GM18870 (cell line): ENCODE measurements around the gene SPRED3.
"Not testable (repeated sequence)": the region's sequence is repeated elsewhere in the genome, so short reads cannot be mapped to it uniquely, and the experiment has no call there.

Experiments used
- ATAC-seq: cut with Tn5 transposase; IDR thresholded peaks from one replicate; pipeline ENCODE4 v1.9.1; 2021; ENCODE audit warnings: moderate library complexity; ENCODE audit not compliant: unreplicated experiment

Gene SPRED3, protein sequence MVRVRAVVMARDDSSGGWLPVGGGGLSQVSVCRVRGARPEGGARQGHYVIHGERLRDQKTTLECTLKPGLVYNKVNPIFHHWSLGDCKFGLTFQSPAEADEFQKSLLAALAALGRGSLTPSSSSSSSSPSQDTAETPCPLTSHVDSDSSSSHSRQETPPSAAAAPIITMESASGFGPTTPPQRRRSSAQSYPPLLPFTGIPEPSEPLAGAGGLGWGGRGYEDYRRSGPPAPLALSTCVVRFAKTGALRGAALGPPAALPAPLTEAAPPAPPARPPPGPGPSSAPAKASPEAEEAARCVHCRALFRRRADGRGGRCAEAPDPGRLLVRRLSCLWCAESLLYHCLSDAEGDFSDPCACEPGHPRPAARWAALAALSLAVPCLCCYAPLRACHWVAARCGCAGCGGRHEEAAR

DNA sequence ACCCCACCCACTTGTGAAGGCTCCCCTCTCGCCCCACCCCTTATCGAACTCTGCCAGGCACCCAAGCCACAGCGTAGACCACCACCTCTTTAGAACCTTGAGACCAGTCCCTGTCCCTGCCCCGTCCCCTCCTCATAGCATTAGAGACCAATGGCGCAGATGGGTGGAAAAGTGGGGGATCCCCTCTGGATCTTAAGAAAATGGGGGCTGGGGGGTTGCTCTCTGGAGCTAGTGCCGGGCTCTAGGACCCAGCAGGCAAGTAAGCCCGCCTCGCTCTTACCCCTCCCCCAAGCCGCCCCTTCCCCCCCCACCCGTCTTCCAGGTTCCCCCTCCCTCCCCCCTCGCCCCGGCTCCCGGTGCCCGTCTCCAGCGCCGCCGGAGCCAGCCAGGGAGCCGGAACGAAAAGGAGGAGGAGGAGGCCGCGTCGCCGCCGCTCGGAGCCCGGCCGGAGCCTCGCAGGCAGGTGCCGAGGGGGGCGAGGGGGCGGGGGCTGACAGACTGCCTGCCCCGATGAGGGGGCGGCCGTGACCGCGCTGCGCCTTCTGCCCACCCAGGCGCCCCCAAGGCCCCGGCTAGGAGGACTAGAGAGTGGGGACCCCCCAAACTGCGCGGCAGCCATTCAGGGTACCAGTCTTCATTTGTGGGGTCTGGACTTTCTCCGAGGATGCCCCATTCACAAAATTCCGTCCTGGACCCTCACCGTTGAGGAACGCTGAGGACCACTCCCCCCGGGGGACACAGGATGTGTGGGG, at the start of gene SPRED3:
Gene SPRED3 (plus strand): TSS at position 349 of the 752 bp plus-strand sequence. CDS start 1,606 bp downstream, outside the sequence.
- ATAC-seq: no peak

DNA sequence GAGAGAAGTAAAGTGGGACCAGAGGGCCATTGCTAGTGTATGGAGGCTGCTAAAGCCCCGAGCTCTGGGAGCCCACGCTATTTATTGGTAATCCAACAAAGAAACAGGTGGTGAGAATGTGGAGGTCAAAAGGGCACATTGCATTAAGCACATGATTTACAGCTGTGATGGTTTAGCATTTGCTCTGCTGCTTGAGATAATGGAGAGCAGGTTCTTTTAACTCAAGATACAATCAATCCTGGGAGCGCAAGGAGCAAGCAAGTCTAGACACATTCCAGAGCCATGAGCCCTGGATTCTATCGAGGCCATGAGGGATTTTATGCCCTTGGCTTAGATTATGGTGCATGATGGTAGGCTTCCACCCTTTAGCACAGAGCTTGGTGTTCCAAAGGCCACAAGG, 49.5 kb upstream of the SPRED3 start:
- ATAC-seq: not testable (repeated sequence)

DNA sequence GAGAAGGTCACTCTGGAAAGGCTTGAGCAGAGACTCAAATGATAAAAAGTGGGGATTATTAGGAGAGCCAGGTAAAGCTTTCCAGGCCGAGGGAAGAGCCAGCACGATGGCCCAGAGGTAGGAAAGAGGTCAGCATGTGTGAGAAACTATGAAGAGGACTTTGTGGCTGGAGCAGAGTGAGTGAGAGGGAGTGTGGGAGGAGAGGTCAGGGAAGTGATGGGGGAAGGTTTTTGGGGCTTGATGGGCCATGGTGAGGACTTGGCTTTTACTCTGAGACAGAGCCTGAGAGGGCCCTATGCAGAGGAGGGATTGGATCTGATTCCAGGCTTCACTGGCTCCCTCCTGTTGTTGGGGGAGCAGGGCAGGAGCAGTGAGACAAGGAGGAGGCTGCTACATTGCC, 47.6 kb upstream of the SPRED3 start:
- ATAC-seq: no peak

DNA sequence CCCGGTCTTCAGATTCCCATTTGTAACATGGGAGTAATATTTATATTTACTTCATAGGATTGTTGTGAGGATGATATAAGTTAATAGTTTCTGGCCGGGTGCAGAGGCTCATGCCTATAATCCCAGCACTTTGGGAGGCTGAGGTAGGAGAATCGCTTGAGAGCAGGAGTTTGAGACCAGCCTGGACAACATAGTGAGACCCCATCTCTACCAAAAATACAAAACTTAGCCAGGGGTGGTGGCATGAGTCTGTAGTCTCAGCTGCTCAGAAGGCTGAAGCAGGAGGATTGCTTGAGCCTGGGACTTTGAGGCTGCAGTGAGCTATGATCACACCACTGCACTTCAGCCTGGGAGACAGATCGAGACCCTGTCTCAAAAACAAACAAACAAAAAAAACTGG, 41.7 kb upstream of the SPRED3 start:
- no peak for ATAC-seq

DNA sequence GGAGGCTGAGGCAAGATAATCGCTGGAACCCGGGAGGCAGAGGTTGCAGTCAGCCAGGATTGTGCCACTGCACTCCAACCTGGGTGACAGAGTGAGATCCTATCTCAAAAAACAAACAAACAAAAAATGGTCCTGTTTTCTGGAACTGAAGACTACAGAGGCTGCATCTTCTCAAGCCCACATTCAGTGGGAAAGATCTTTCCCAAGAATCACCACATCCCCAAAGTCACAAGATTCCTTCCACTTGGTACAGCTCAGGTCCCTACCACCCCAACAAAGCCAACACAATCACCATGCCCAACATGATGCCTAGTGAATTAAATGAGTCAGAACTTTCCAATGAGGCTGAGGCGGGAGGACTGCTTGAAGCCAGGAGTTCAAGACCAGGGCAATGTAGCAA, 37.6 kb upstream of the SPRED3 start:
- ATAC-seq: no peak

DNA sequence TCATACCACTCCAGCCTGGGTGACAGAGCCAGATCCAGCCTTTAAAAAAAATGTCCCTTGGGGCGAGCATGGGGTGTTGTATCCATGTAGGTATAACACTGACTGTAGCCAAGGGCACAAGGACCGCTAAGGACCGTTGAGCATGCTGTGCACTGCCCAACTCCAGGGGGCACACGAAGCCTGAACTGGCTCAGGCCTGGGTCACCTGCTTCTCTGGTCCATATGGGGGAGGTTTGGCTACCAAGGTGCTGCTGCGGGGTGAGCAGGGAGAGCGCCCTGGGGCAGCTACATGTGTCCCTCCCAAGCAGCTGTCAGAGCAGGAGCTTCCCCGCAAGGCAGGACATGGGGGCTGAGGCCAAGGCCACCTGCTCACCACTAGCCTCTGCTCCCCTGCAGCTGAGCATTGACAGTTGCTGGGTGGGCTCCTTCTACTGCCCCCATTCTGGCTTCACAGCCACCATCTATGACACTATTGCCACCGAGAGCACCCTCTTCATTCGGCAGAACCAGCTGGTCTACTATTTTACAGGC, 36.6 kb upstream of the SPRED3 start:
- ATAC-seq: no peak

DNA sequence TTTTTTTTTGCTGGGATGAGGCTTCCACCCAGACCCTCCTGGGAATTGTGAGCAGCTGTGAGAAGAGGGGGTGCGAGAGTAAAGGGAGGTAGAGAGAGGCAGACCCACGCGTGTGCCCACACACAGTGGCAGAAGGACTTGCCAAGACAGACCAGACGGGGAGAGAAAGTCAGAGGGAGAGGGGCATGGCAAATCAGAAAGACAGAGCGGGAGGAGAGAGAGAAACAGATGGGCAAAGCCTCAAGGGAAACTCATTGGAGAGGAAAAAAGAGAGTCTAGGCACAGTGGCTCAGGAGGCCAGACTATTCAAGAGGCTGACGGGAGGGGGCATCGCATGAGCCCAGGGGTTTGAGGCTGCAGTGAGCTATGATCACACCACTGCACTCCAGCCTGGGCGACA, 35.9 kb upstream of the SPRED3 start:
- no peak for ATAC-seq

DNA sequence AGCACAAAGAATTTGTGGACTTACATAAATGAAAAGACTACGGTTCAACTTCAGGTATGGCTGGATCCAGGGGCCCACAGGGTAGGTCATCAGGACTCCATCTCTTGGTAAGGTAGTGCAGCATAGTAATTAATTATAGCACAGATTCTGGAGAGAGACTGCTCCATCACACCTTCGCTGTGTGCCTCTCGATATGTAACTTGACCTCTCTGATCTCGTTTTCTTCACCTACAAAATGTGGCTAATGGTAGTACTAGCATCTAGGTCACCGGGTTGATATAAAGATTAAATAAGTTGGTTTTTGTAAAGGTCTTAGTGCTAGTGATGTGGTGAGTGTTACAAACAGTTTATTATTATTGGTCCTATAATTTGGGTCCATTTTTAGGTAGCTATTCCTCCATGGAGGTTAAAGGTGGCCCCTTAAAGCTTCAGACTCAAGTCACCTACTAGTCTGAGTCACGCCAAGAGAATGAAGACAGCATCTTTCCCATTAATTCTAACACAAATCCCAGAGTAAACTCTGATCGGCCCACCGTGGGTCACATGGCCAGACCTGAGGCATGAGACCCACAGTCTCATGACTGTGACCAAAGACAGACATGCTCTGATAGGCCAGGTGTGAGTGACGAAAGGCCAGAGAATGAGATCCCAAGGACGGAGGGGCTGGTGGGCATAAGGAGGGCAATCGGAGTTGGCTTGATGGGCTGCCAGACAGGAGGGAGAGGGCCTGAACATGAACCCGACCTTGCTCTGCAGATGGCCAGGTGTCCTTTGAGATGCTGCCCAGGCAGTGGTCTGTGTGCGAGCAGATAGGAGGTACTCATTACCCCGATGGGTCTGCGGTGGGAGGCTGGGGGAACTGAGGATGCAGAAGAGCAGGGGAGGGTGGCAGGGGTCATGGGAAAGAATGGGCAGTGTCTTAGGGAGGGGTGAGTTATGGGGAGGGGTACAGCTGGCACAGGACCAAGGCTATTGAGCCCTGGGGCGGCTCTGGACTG, 32.5 kb upstream of the SPRED3 start:
- no peak for ATAC-seq

DNA sequence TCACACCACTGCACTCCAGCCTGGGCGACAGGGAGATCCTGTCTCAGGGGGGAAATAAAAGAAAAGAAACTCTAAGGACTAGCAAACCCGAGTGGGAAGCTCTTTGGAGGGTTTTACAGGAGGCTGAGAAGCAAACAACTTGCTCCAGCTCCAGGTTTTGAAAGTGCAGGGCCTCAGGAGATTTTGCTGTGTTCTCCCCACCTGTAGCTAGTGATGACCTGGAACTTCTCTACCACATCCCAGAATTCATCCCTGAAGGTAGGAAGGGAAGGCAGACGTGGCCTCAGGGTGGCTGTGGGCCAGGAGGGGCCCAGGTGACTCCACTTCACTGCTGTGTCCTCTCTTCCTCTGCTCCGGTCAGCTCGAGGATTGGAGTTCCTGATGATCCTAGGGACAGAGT, 30.4 kb upstream of the SPRED3 start:
- ATAC-seq: no peak

DNA sequence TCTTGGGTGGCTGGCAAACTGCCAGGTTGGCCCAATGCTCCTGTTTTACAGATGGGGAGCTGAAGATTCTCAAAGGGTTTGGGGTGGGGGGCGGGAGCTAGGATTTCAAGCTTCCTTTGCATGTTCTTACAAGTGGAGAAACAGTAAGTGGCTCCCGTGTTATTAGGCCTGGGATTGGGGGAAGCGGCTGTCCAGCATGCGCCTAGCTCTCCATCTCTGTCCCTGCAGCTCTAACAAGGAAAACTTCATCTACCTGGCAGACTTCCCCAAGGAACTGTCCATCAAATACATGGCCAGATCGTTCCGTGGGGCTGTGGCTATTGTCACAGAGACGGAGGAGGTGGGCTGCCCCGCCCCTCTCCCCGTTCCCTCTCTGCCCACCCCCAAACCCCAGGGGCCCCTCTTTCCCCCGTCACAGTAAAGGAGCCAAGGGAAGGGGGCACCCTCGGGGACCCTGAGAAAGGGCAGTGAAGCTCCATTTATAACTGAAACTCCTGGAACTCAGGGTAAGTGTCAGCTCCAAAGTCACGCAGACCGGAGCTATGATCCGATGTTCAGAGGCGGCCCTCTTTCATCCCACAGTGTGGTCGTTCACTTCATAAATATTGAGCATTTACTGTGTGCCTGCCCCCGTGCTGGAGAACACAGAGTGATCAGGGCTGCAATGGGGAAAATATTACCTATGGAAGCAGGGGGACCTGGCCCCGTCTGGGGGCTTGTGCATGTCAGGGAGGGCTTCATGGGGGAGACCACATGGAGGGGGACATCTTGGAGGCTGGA, 29.1 kb upstream of the SPRED3 start:
- no peak for ATAC-seq

DNA sequence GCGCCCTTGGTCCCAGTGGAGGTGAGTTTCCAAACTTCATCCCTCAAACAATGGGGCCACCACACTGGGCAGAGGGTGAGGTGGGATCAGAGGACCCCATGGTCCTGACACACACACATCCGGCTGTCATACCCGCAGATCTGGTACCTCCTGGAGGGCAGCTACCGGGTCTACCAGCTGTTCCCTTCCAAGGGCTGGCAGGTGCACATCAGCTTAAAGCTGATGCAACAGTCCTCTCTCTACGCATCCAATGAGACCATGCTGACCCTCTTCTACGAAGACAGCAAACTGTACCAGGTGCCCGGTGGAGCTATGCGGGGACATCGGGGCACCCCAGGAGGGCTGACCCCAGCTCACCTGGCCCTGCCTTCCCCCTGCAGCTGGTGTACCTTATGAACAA, 28.1 kb upstream of the SPRED3 start:
- ATAC-seq: no peak

DNA sequence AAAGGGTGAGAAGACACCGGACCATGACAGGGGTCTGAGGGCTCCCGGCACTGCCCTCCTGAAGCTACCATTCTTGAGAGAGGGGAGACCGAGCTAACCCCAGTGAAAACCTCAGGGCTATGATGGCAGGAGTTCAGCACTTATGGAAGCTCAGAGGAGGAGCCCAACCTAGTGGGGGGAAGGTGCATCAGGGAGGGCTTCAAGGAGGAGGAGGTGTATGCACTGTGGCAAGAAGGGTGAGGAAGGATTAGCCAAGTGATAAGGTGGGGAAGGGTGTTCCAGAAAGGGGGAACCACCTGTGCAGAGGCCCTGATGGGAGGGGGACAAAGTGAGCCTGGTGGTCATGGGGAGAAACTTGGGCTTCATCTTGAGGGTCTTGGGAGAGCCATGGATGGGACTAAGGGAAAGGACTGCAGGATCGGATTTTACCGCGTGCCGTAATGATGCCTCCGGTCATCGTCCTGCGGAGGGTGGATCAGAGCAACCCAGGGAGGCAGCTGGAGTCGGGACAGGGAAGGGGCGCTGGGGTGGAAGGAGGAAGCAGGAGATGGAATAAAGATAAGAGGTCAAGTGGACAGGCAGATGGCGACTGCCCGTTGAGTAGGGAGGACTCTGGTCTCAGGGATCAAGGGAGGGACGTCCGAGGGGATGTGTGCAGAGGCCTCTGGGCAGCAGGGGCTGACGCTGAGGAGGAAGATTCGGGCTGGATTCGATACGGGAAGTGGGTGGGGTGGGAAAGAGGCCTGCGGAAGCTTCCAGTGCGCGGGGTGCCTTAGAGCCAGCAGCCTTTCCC, 27.5 kb upstream of the SPRED3 start:
- no peak for ATAC-seq

DNA sequence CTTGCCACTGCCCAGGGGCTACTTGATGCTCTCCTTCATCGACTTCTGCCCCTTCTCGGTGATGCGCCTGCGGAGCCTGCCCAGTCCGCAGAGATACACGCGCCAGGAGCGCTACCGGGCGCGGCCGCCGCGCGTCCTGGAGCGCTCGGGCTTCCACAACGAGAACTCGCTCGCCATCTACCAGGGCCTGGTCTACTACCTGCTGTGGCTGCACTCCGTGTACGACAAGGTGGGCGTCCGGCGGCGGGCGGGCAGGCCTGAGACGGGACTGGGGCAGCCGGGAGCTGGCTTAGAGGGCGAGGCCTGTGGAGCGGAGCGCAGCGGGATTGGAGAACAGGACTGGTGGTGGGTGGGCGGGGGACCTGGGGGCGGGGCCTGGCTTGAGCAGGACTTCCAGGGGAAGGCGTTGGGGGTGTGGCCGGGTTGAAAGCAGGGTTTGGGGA, 26.8 kb upstream of the SPRED3 start:
- no peak for ATAC-seq

DNA sequence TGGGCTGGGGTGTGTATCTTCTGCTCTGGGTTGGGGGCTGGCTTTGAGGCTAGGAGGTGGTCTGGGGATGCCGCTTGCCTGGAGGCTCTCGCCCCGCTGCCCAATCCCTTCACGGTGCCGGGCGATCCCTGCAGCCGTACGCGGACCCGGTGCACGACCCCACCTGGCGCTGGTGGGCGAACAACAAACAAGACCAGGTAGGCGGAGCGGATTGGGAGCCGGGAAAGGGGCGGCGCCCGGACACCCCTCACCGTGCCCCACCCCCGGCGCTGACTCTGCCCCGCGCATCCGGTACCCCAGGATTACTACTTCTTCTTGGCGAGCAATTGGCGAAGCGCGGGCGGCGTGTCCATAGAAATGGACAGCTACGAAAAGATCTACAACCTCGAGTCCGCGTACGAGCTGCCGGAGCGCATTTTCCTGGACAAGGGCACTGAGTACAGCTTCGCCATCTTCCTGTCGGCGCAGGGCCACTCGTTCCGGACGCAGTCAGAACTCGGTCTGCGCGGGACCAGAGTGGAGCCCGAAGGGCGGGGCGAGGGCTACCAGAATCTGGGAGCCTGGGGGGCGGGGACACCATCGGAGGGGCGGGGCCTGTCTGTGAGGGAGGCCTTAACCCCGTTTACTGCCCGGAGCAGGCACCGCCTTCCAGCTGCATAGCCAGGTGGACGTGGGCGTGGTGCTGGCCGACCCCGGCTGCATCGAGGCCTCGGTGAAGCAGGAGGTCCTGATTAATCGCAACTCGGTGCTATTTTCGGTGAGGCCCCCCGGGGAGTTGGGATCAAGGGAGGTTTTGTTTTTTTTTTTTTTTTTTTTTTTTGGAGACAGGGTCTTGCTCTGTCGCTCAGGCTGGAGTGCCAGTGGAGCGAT, 26.2 kb upstream of the SPRED3 start:
- ATAC-seq: no peak

DNA sequence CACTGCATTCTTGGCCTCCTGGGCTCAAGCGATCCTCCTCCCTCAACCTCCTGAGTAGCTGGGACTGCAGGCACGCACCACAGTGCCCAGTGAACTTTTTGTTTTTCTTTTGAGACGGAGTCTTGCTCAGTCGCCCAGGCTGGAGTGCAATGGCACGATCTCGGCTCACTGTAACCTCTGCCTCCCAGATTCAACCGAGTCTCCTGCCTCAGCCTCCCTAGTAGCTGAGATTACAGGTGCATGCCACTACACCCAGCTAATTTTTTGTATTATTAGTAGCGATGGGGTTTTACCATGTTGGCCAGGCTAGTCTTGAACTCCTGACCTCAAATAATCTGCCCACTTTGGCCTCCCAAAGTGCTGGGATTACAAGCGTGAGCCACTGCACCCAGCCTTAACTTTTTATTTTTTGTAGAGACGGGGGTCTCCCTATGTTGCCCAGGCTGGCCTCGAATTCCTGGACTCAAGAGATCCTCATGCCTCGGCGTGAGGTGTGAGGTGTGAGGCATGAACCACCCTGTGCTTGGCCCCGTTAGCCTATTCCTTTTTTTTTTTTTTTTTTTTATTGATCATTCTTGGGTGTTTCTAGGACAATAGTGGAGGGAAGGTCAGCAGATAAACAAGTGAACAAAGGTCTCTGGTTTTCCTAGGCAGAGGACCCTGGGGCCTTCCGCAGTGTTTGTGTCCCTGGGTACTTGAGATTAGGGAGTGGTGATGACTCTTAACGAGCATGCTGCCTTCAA, 25.4 kb upstream of the SPRED3 start:
- not testable (repeated sequence) for ATAC-seq

DNA sequence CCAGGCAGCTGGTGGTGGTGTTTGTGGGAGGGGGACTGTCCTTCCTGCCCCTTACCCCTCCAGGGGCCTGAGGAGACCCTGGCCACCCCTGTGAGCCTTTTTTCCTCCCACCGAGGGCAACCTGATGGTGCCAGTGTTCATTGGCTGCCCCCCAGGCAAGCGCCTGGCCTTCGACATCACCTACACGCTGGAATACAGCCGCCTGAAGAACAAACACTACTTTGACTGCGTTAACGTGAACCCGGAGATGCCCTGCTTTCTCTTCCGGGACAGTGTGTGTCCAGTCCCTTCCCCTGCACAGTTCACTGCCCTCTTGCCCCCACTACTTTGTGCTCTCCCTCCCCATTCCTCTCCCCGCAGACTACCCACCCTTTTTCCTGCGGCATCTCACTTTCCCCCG, 21.5 kb upstream of the SPRED3 start:
- ATAC-seq: no peak

DNA sequence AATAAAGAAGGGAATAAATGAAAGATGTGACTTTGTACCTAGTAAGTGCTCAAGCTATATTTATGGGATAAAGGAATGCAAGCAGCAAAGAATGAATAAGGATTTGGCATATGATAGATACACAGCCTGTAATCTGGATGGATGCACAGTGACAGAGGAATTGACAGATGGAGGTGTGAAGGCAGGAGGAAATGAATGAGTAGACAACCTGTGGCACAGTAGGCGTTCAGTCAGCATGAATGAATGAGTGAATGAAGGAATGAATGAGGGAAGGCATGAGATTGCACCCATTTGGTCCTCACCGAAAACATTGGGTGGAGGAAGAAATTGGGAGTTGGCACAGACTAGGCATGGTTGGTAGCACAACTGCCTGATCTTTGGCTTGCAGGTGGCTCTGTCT, 18.9 kb upstream of the SPRED3 start:
- ATAC-seq: no peak

DNA sequence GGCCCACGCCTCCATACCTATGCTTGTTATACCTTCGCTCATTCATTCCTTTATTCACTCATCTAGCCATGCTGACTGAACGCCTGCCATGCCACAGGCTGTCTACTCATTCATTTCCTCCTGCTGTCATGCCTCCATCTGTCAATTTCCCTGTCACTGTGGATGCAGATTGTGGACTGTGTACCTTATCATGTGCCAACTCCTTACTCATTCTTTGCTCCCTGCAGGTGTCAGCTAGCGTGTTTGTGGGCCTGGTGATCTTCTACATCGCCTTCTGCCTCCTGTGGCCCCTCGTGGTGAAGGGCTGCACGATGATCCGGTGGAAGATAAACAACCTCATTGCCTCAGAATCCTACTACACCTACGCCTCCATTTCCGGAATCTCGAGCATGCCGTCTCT, 18.2 kb upstream of the SPRED3 start:
- ATAC-seq: no peak
